Karpas-422 (cell line): ENCODE data around the gene SPAG16. TPM values are rescaled to one million over a fixed set of nuclear protein-coding genes. Genes with fewer than 3 reads are reported as not detected.

Experiments used
- DNase-seq: peaks from one replicate; pipeline ENCODE4 v3.0.0-alpha.2; 2015
- H2AFZ ChIP-seq: fragments of 200-600 bp; sonication (generic); 2 replicates; pipeline ENCODE4 v1.6.1; 2014; ENCODE audit warnings: antibody characterized with exemption, low read length, mixed read lengths
- H3K27ac ChIP-seq: fragments of 200-600 bp; sonication (generic); 2 replicates; pipeline ENCODE4 v1.5.1; 2014; ENCODE audit warnings: mild to moderate bottlenecking, low read length, moderate library complexity
- H3K27me3 ChIP-seq: fragments of 200-600 bp; sonication (generic); 2 replicates; pipeline ENCODE4 v1.6.1; 2014; ENCODE audit warnings: low read length, mixed read lengths
- H3K36me3 ChIP-seq: fragments of 200-600 bp; sonication (generic); 2 replicates; pipeline ENCODE4 v1.6.1; 2014; ENCODE audit warnings: low read length, mixed read lengths; ENCODE audit not compliant: insufficient read depth
- H3K4me1 ChIP-seq: fragments of 200-600 bp; sonication (generic); 2 replicates; pipeline ENCODE4 v1.6.1; 2014; ENCODE audit warnings: mild to moderate bottlenecking, low read length, mixed read lengths
- H3K4me2 ChIP-seq: fragments of 200-600 bp; sonication (generic); 2 replicates; pipeline ENCODE4 v1.6.1; 2014; ENCODE audit warnings: low read length, low read depth, mild to moderate bottlenecking; ENCODE audit not compliant: poor library complexity, severe bottlenecking
- H3K4me3 ChIP-seq: fragments of 200-600 bp; sonication (generic); 2 replicates; pipeline ENCODE4 v1.5.1; 2014; ENCODE audit warnings: mild to moderate bottlenecking, antibody characterized with exemption, low read length, mixed read lengths
- H3K79me2 ChIP-seq: fragments of 200-600 bp; sonication (generic); 2 replicates; pipeline ENCODE4 v1.6.1; 2014; ENCODE audit warnings: mild to moderate bottlenecking, low read length, mixed read lengths
- H3K9ac ChIP-seq: fragments of 200-600 bp; sonication (generic); 2 replicates; pipeline ENCODE4 v1.6.0; 2014; ENCODE audit warnings: low read length
- H3K9me2 ChIP-seq: fragments of 200-600 bp; sonication (generic), shearing (Covaris generic); replicated peaks from 2 replicates; pipeline ENCODE4 v1.6.0; 2014; ENCODE audit warnings: mild to moderate bottlenecking, low read length, moderate library complexity; ENCODE audit not compliant: insufficient read depth
- H3K9me3 ChIP-seq: fragments of 300-700, 200-600 bp; sonication (generic); 2 replicates; pipeline ENCODE4 v1.6.1; 2014; ENCODE audit warnings: low read length, mixed read lengths
- H4K20me1 ChIP-seq: fragments of 200-600 bp; sonication (generic); 2 replicates; pipeline ENCODE4 v1.6.1; 2014; ENCODE audit warnings: mild to moderate bottlenecking, antibody characterized with exemption, low read length, low read depth; ENCODE audit not compliant: insufficient read depth
- total RNA-seq: library from RNA; depleted of rRNA; stranded (reverse); fragments of >200 nt; shearing (Covaris generic); gene quantifications from 2 replicates; pipeline ENCODE4 v1.2.3, GENCODE V29; 2014; ENCODE audit warnings: low replicate concordance

Gene SPAG16
- total RNA-seq, 1 experiment from 2014 or later = 67.8 TPM

DNA sequence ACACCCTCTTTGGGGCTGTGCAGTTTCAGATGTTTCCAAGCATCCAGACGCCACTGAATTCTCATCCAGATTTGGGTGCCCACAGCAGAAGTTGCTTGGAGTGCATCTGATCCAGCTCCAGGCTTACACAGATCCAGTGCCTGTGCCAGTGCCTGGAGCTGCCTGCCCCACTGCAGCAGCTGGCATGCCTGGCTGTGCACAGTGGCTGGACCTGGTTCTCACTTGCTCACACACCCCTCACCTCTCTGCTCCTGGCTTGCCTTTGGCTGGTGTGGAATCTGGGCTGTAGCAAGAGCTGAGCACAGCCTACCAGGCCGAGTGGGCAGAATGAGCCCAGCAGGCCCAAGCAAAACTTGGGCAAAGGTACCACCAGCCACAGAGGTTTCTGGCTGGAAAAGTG is 137.9 kb downstream of the SPAG16 start:
- H4K20me1 ChIP-seq = no peaks in the 10 kb centered on the region
- no peak for DNase-seq
- H3K79me2 ChIP-seq = no peaks in the 10 kb centered on the region
- H2AFZ ChIP-seq = no peak overlapping the region
- no peaks in the 10 kb centered on the region for H3K27me3 ChIP-seq
- H3K9ac ChIP-seq = no peak overlapping the region
- no peaks in the 10 kb centered on the region for H3K36me3 ChIP-seq
- no peaks in the 10 kb centered on the region for H3K9me2 ChIP-seq
- H3K27ac ChIP-seq = no peak overlapping the region
- no peak overlapping the region for H3K4me3 ChIP-seq
- no peak overlapping the region for H3K4me2 ChIP-seq
- no peaks in the 10 kb centered on the region for H3K9me3 ChIP-seq
- no peaks in the 10 kb centered on the region for H3K4me1 ChIP-seq

DNA sequence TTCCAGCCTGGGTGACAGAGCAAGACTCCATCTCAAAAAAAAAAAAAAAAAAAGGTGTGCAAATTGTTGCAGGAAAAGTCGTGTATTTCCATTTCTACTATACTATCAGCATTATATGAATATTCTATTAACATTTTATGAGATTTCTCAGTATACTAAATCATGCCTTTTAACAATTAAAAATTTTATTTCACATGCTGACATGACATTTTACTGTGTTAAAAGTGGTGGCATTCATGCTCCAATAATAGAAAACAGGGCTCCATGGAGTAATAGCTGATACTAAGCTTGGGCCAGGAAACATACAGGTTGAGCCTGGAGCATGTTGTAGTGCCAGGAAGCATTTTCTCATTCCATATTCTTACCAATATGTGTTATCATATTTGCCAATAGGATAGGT is 141.4 kb downstream of the SPAG16 start:
- Histone ChIP-seq H3K4me3 (no peak overlapping the region), H3K4me2 (no peak overlapping the region), H4K20me1 (no peaks in the 10 kb centered on the region), H3K9me3 (peaks cover 7% of the 10 kb centered on the region; the same call in 1 of the 2 replicates), H3K27ac (no peak overlapping the region), H3K27me3 (no peaks in the 10 kb centered on the region), H3K36me3 (no peaks in the 10 kb centered on the region), H2AFZ (no peak overlapping the region), H3K9ac (no peak overlapping the region), H3K4me1 (no peaks in the 10 kb centered on the region), H3K79me2 (no peaks in the 10 kb centered on the region), H3K9me2 (no peaks in the 10 kb centered on the region)
- no peak for DNase-seq

DNA sequence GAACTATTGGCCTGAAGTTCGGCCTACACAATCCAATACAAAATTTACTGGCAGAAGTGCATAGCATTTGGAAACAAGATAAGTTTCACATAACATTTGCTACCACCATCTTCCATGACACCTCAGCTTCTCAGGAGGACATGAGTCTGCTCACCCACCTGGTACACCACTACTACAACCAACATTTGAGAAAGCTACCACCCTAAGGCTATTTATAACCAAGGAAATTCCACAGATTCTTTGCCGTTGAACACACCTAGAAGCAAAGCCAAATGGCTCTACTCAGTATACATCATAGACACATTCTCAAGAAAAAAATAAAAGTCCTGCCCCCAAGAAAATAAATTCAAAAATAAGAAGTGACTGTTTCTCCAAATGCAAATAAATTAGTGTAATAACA is 145.3 kb downstream of the SPAG16 start:
- no peaks in the 10 kb centered on the region for H4K20me1 ChIP-seq
- H3K9me2 ChIP-seq = no peaks in the 10 kb centered on the region
- no peak overlapping the region for H3K4me2 ChIP-seq
- H3K79me2 ChIP-seq = no peaks in the 10 kb centered on the region
- DNase-seq = no peak
- H2AFZ ChIP-seq = no peak overlapping the region
- no peaks in the 10 kb centered on the region for H3K27me3 ChIP-seq
- H3K9ac ChIP-seq = no peak overlapping the region
- H3K4me1 ChIP-seq = no peaks in the 10 kb centered on the region
- H3K36me3 ChIP-seq = no peaks in the 10 kb centered on the region
- peaks cover 15% of the 10 kb centered on the region; the same call in 1 of the 2 replicates for H3K9me3 ChIP-seq
- no peak overlapping the region for H3K4me3 ChIP-seq
- no peak overlapping the region for H3K27ac ChIP-seq

DNA sequence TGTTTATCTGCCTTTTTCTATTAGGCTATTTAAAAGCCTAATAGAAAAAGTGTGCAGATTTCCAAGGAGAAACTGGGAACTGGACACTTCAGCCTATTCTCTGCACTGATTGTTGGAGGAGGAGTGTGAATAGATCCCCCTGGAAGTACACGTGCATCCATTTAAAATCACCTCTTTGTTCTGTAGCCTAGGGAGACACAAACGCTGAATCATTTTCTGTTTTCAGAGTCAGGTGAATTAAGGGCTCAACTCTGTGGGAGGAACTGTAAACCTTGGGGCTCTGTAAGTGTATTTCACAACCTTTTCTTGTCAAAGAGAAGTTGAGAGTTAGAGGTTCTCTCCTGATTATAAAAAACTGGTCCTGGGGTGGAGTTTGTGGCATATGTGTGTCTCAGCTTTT is 159.7 kb downstream of the SPAG16 start:
- Histone ChIP-seq H3K4me3 (no peak overlapping the region), H3K9me2 (no peaks in the 10 kb centered on the region), H3K79me2 (no peaks in the 10 kb centered on the region), H4K20me1 (no peaks in the 10 kb centered on the region), H3K9me3 (peaks cover 5% of the 10 kb centered on the region; the same call in 1 of the 2 replicates), H3K36me3 (no peaks in the 10 kb centered on the region), H3K4me1 (no peaks in the 10 kb centered on the region), H3K27me3 (no peaks in the 10 kb centered on the region), H2AFZ (no peak overlapping the region), H3K27ac (no peak overlapping the region), H3K9ac (no peak overlapping the region), H3K4me2 (no peak overlapping the region)
- no peak for DNase-seq

DNA sequence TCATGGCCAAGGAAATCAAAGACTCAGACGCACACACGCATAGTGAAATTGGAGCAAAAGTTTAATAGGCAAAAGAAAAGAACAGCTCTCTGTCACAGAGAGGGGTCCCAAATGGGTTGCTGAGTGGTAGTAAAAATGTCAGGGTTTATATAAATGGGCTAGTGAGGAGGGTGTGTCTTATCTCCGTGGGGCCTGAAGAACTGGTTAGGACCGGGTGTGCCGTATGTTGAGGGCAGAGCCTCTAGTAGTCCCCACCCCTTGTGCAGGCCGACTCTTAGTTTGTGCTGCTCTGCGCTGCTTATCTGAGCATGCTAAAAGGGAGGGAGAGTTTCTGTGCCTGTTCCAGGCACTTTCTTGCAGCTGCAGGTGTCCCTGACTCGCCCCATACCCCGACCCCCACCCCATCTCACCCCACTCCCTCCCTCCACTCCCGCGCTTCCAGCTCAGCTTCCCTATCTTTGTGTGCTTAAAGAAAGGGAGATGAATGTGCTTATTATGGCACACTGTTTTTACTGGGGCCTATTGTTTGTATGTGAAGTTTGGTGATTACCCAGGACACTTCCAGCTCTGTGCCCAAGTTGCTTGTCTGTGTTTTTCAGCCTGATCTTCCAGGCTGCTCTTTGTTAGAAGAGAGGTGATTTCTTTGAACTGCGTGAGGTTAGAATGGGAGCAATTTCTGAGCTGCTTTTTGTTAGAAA is 167.4 kb downstream of the SPAG16 start:
- Histone ChIP-seq H3K4me3 (no peak overlapping the region), H3K9ac (no peak overlapping the region), H3K79me2 (no peaks in the 10 kb centered on the region), H3K27me3 (no peaks in the 10 kb centered on the region), H4K20me1 (no peaks in the 10 kb centered on the region), H3K4me2 (no peak overlapping the region), H3K9me3 (no peaks in the 10 kb centered on the region), H2AFZ (no peak overlapping the region), H3K27ac (no peak overlapping the region), H3K4me1 (no peaks in the 10 kb centered on the region), H3K36me3 (no peaks in the 10 kb centered on the region), H3K9me2 (no peaks in the 10 kb centered on the region)
- DNase-seq = no peak

DNA sequence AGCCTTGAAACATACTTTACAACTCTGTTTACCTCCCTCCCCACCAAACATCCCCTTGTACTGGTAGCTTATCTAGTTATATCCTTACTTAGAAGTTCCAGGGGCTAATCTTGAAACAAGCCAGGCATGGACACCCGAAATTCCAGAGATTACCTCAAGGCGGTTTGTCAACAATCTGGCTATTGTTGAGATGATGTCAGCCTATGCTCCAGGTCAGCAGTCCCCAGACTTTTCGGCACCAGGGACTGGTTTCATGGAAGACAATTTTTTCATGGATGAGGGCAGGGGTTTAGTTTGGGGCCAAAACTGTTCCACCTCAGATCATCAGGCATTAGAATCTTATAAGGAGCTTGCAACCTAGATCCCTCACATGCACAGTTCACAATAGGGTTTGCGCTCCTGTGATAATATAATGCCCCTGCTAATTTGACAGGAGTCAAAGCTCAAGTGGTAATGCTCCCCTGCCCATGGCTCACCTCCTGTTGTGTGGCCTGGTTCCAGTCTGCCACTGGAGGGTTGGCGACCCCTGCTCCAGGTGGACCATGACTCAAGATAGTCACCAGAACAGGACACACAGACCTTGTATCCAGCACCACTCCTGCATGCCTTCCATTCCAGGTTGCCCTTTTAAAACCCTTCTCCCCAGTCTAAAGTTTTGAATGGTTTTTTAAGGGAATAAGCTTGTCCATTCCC is 171.2 kb downstream of the SPAG16 start:
- no peaks in the 10 kb centered on the region for H3K4me1 ChIP-seq
- no peaks in the 10 kb centered on the region for H3K9me2 ChIP-seq
- H3K36me3 ChIP-seq = no peaks in the 10 kb centered on the region
- no peak for DNase-seq
- H4K20me1 ChIP-seq = no peaks in the 10 kb centered on the region
- H3K79me2 ChIP-seq = no peaks in the 10 kb centered on the region
- H3K9ac ChIP-seq = no peak overlapping the region
- H3K27me3 ChIP-seq = no peaks in the 10 kb centered on the region
- H3K9me3 ChIP-seq = no peaks in the 10 kb centered on the region
- no peak overlapping the region for H3K27ac ChIP-seq
- H3K4me2 ChIP-seq = no peak overlapping the region
- no peak overlapping the region for H3K4me3 ChIP-seq
- no peak overlapping the region for H2AFZ ChIP-seq

DNA sequence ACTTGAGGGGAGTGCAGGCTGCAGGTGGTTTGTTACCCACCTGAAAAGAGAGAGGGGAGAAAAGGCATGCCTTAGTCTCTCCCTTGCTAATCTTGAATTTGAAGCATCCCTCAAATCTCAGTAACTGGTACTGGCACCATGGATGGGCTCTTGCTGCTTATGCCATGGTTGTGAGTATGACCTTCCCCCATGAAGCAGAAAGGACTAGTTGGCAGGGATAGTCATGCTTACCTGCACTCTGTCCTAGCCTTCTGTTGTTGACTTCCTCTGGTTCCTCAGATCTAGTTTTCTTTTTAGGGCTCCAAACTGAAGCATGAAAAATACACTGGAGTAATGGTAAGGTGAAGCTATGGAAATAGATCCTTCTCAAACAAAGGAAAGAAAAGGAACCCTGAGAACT is 191.2 kb downstream of the SPAG16 start:
- Histone ChIP-seq H3K9me2 (no peaks in the 10 kb centered on the region), H3K27ac (no peak overlapping the region), H3K27me3 (no peaks in the 10 kb centered on the region), H3K4me2 (no peak overlapping the region), H4K20me1 (no peaks in the 10 kb centered on the region), H3K36me3 (no peaks in the 10 kb centered on the region), H3K9ac (no peak overlapping the region), H3K79me2 (no peaks in the 10 kb centered on the region), H3K4me1 (no peaks in the 10 kb centered on the region), H2AFZ (no peak overlapping the region), H3K4me3 (no peak overlapping the region), H3K9me3 (peaks cover 9% of the 10 kb centered on the region; the same call in 1 of the 2 replicates)
- no peak for DNase-seq

DNA sequence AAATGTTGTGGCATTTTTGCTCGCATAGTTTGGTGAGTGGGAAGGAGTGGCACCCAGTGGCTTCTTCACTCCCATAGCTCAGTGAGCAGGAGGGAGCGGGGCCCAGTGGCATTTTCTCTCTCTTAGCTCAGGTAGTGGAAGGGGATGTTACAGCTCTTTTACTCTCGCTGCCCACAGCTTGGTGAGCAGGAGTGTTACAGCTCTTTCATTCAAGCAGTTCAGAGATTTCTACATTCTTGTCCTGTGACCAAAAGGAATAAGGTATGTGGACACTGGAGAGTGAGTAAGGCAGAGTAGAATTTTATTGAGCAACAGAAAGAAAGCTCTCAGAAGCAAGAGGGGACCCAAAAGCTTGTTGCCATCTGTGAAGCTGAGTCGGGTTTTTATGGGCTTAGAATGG is 192.4 kb downstream of the SPAG16 start:
- no peak overlapping the region for H2AFZ ChIP-seq

More for the DNA sequence above, 192.4 kb downstream of the SPAG16 start:
- Histone ChIP-seq H3K4me3 (no peak overlapping the region), H3K9me2 (no peaks in the 10 kb centered on the region), H3K27ac (no peak overlapping the region), H3K27me3 (no peaks in the 10 kb centered on the region), H3K4me2 (no peak overlapping the region), H4K20me1 (no peaks in the 10 kb centered on the region), H3K9ac (no peak overlapping the region), H3K36me3 (no peaks in the 10 kb centered on the region), H3K4me1 (no peaks in the 10 kb centered on the region), H3K9me3 (peaks cover 5% of the 10 kb centered on the region; the same call in 1 of the 2 replicates), H3K79me2 (no peaks in the 10 kb centered on the region)
- DNase-seq = no peak
